Thymus (tissue), 11 donors: Measurements from ENCODE around the gene TENM3. TPM values are rescaled to one million over a fixed set of nuclear protein-coding genes. Genes with fewer than 3 reads are reported as not detected.

ENCODE experiments used
- DNase-seq, 9 donors: peaks; one replicate each; pipeline ENCODE4 v3.0.0-alpha.2; 2013; ENCODE audit warnings: low spot score in 9 of 9, low read depth in 6 of 9, missing footprints in 1 of 9
- H3K27ac ChIP-seq, 2 donors: one replicate each; pipeline ENCODE4 v1.5.1; 2013; ENCODE audit warnings: control low read depth in 1 of 2, low read depth in 1 of 2, low read length in 1 of 2, mild to moderate bottlenecking in 1 of 2, moderate library complexity in 1 of 2
- H3K27me3 ChIP-seq, 2 donors: one replicate each; pipeline ENCODE4 v1.5.1; 2013; ENCODE audit warnings: low read length in 1 of 2; ENCODE audit not compliant: control insufficient read depth in 2 of 2, insufficient read depth in 1 of 2
- H3K36me3 ChIP-seq, 2 donors: one replicate each; pipeline ENCODE4 v1.5.1; 2013; ENCODE audit warnings: low read length in 1 of 2, mild to moderate bottlenecking in 1 of 2, moderate library complexity in 1 of 2; ENCODE audit not compliant: control insufficient read depth in 2 of 2, insufficient read depth in 2 of 2
- H3K4me1 ChIP-seq, 2 donors: one replicate each; pipeline ENCODE4 v1.5.1; 2013; ENCODE audit warnings: low read length in 2 of 2; ENCODE audit not compliant: control insufficient read depth in 2 of 2, insufficient read depth in 2 of 2
- H3K4me3 ChIP-seq, 2 donors: one replicate each; pipeline ENCODE4 v1.5.1; 2013; ENCODE audit warnings: low read length in 2 of 2, control low read depth in 1 of 2, mild to moderate bottlenecking in 1 of 2
- H3K9me3 ChIP-seq, 2 donors: one replicate each; pipeline ENCODE4 v1.5.1; 2013; ENCODE audit warnings: low read length in 1 of 2, mild to moderate bottlenecking in 1 of 2; ENCODE audit not compliant: control insufficient read depth in 2 of 2, insufficient read depth in 1 of 2
- WGBS: extraction: QIAGEN DNeasy Blood & Tissue Kit; methylation state at CpG from one replicate; pipeline ENCODE4 v1.1.7; 2013; 5-methylcytosine and 5-hydroxymethylcytosine counted together
- polyA plus RNA-seq: library from polyadenylated mRNA; stranded (reverse); fragments of 200-250 nt; gene quantifications from one replicate; pipeline ENCODE4 v1.2.3, GENCODE V29; 2013
- total RNA-seq: library from RNA; stranded (reverse); fragments of 120-200 nt; gene quantifications from one replicate; pipeline ENCODE4 v1.2.4, GENCODE V29; 2013
- donor health status: healthy.

Gene TENM3
- total and polyA plus RNA-seq, 2 donors = 2.1 to 9.5 TPM

- H3K27ac ChIP-seq = no peak overlapping the region
- no peak overlapping the region for H3K4me3 ChIP-seq
- H3K27me3 ChIP-seq = no peaks in the 10 kb centered on the region
- H3K9me3 ChIP-seq = no peaks in the 10 kb centered on the region
- DNase-seq = peak in 1 of 9 donors; percentile 1
- H3K4me1 ChIP-seq = no peaks in the 10 kb centered on the region
- no peaks in the 10 kb centered on the region for H3K36me3 ChIP-seq
Observed at GRCh38 chr4:182491719-182492118, 248.5 kb downstream of the TENM3 start.

- no peak for DNase-seq
- H3K4me3 ChIP-seq = no peak overlapping the region
- H3K27me3 ChIP-seq = no peaks in the 10 kb centered on the region
- WGBS = 4% methylated on average over 3 of the region's 3 CpGs
- H3K4me1 ChIP-seq = no peaks in the 10 kb centered on the region
- H3K27ac ChIP-seq = no peak overlapping the region
- no peaks in the 10 kb centered on the region for H3K36me3 ChIP-seq
- no peaks in the 10 kb centered on the region for H3K9me3 ChIP-seq
Observed at GRCh38 chr4:182492423-182492822, 249.2 kb downstream of the TENM3 start.

- H3K36me3 ChIP-seq = no peaks in the 10 kb centered on the region
- H3K9me3 ChIP-seq = no peaks in the 10 kb centered on the region
- WGBS = 92% methylated on average over 3 of the region's 3 CpGs
- H3K4me3 ChIP-seq = no peak overlapping the region
- no peaks in the 10 kb centered on the region for H3K4me1 ChIP-seq
- no peak overlapping the region for H3K27ac ChIP-seq
- H3K27me3 ChIP-seq = no peaks in the 10 kb centered on the region
- no peak for DNase-seq
Observed at GRCh38 chr4:182493377-182493776, 250.2 kb downstream of the TENM3 start.

- Histone ChIP-seq H3K27me3 (no peaks in the 10 kb centered on the region), H3K27ac (no peak overlapping the region), H3K4me3 (no peak overlapping the region), H3K36me3 (no peaks in the 10 kb centered on the region), H3K9me3 (no peaks in the 10 kb centered on the region), H3K4me1 (no peaks in the 10 kb centered on the region)
- WGBS = 66% methylated on average over 2 of the region's 2 CpGs
- no peak for DNase-seq
Observed at GRCh38 chr4:182494103-182494502, 250.9 kb downstream of the TENM3 start.

GRCh38 chr4:182495031-182495430 lies 251.8 kb downstream of the TENM3 start:
- Histone ChIP-seq H3K27me3 (no peaks in the 10 kb centered on the region), H3K27ac (no peak overlapping the region), H3K4me1 (no peaks in the 10 kb centered on the region), H3K9me3 (no peaks in the 10 kb centered on the region), H3K4me3 (no peak overlapping the region), H3K36me3 (no peaks in the 10 kb centered on the region)
- 97% methylated on average over 5 of the region's 5 CpGs for WGBS
- no peak for DNase-seq

- Histone ChIP-seq H3K4me1 (no peaks in the 10 kb centered on the region), H3K36me3 (no peaks in the 10 kb centered on the region), H3K9me3 (no peaks in the 10 kb centered on the region), H3K4me3 (no peak overlapping the region), H3K27me3 (no peaks in the 10 kb centered on the region), H3K27ac (no peak overlapping the region)
- WGBS = 88% methylated on average over 6 of the region's 6 CpGs
- no peak for DNase-seq
Observed at GRCh38 chr4:182495645-182496385, 252.6 kb downstream of the TENM3 start.

GRCh38 chr4:182496408-182496807 lies 253.2 kb downstream of the TENM3 start:
- no peak for DNase-seq
- Histone ChIP-seq H3K36me3 (no peaks in the 10 kb centered on the region), H3K4me1 (no peaks in the 10 kb centered on the region), H3K27ac (no peak overlapping the region), H3K27me3 (no peaks in the 10 kb centered on the region), H3K4me3 (no peak overlapping the region), H3K9me3 (no peaks in the 10 kb centered on the region)
- WGBS = 72% methylated on average over 4 of the region's 4 CpGs

GRCh38 chr4:182502064-182502463 lies 258.9 kb downstream of the TENM3 start:
- no peaks in the 10 kb centered on the region for H3K27me3 ChIP-seq
- no peaks in the 10 kb centered on the region for H3K36me3 ChIP-seq
- no peak overlapping the region for H3K27ac ChIP-seq
- DNase-seq = no peak
- WGBS = 85% methylated on average over 5 of the region's 5 CpGs
- H3K4me3 ChIP-seq = no peak overlapping the region
- H3K4me1 ChIP-seq = no peaks in the 10 kb centered on the region
- H3K9me3 ChIP-seq = no peaks in the 10 kb centered on the region

GRCh38 chr4:182504463-182504862 lies 261.3 kb downstream of the TENM3 start:
- no peak for DNase-seq
- H3K27ac ChIP-seq = no peak overlapping the region
- no peaks in the 10 kb centered on the region for H3K4me1 ChIP-seq
- WGBS = 95% methylated on average over 5 of the region's 5 CpGs
- no peak overlapping the region for H3K4me3 ChIP-seq
- H3K27me3 ChIP-seq = no peaks in the 10 kb centered on the region
- no peaks in the 10 kb centered on the region for H3K9me3 ChIP-seq
- H3K36me3 ChIP-seq = no peaks in the 10 kb centered on the region
